Measurements from ENCODE around the gene HPCAL1.

The HPCAL1 gene

DNA sequence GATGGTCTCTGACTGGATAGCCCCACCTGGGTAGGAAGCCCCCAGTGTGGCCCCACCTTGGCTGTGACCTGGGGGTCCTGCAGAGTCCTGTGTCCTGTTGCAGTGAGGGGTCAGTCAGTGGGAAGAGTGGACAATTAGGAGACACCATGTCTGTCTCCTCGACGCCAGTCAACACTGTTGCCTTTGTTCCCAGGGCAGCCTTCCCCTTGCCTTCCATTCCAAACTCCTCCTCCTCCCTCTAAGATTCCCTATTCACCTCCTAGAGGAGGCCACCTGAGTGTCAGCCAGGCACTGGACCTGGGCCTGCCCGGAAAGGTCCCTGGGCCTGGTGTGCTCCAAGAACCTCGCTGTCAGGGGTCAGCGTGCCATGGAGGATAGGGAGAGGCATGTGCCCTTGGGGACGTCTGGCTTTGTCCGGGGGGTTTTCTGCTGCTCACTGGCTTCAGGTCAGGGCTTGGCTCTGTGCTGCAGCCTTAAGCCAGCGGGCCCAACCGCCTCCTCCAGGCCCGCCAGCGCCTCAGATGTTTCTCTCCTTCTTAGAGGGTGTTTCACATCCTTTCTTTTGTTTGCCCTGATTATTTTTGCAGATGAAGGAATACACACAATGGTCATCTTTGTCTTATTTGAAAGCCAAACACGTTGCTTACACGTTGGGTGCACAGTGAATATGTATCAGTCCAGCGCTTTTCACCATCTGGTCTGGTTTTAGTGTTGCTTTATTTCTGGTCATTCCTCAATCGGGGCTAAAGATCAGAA lies 68.9 kb downstream of the HPCAL1 start:
- in situ Hi-C loops (cut with HindIII; ENCODE audit: low sequenced_read_pairs) = no loop called here
- TF ChIP-seq, protein P1, sequence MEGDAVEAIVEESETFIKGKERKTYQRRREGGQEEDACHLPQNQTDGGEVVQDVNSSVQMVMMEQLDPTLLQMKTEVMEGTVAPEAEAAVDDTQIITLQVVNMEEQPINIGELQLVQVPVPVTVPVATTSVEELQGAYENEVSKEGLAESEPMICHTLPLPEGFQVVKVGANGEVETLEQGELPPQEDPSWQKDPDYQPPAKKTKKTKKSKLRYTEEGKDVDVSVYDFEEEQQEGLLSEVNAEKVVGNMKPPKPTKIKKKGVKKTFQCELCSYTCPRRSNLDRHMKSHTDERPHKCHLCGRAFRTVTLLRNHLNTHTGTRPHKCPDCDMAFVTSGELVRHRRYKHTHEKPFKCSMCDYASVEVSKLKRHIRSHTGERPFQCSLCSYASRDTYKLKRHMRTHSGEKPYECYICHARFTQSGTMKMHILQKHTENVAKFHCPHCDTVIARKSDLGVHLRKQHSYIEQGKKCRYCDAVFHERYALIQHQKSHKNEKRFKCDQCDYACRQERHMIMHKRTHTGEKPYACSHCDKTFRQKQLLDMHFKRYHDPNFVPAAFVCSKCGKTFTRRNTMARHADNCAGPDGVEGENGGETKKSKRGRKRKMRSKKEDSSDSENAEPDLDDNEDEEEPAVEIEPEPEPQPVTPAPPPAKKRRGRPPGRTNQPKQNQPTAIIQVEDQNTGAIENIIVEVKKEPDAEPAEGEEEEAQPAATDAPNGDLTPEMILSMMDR (IDR thresholded peaks at IDR 0.05; ENCODE audit: low read depth, low read length, missing control alignments) = no peak

DNA sequence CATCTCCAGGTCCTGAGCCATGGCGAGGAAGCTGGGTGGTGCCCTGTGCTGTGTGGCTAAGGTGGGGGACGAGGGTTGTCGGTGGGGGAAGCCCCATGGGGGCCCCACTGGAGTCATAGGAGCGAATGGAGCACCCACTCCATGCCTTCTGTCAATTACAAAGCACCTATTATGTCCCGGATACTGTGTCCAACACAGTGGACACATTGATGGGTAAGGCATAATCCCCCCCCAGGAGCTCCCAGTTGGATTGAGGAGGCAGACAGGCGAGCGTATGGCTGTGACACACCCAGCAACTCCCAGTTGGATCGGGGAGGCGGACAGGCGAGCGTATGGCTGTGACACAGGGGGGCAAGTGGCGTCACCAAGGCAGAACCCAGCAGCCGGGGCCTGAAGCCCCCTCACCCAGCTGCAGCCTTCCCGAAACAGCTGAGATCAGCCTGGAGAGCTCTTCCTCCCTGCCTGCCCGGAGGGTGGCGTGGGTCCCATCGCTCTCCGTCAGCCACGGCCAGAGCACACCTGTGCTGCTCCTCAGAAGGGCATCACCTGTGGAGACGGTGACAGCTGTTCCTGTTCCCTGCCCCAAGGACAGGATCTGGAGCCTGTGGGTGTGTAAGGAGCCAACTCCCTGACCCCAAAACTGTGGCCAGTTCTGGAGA lies 69.6 kb downstream of the HPCAL1 start:
- no peak for DNase-seq (ENCODE audit: low read depth)
- TF ChIP-seq, protein P1 (IDR thresholded peaks at IDR 0.05; ENCODE audit: low read depth, low read length, missing control alignments) = no peak
- H3K4me3 ChIP-seq (ENCODE audit: low read depth, low read length) = no peak overlapping the region
- in situ Hi-C loops (cut with HindIII; ENCODE audit: low sequenced_read_pairs) = no loop called here

More for the DNA sequence above, 68.9 kb downstream of the HPCAL1 start:
- no peak for DNase-seq (ENCODE audit: low read depth)
- H3K4me3 ChIP-seq (ENCODE audit: low read depth, low read length) = no peak overlapping the region

DNA sequence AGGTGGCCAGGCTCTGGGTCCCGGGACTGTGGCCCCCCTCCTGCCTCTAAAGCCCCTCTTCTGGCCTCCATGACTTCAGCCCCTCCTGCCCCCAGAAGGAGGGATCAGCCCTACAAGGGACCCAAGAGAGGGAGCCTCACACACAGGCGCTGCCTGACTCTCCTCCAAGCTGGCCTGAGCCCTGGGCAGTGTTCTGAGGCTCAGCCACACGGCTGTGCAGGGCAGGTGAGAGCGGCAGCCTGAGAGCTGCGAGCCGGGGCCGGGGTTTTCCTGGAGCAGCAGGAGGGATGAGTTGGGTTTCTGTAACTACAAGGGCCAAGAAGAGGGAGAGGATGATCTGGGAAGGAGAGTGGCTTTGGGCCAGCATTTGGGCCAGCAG lies 70.1 kb downstream of the HPCAL1 start:
- no peak for DNase-seq (ENCODE audit: low read depth)
- H3K4me3 ChIP-seq (ENCODE audit: low read depth, low read length) = no peak overlapping the region
- TF ChIP-seq, protein P1 (IDR thresholded peaks at IDR 0.05; ENCODE audit: low read depth, low read length, missing control alignments) = no peak
- in situ Hi-C loops (cut with HindIII; ENCODE audit: low sequenced_read_pairs) = no loop called here

DNA sequence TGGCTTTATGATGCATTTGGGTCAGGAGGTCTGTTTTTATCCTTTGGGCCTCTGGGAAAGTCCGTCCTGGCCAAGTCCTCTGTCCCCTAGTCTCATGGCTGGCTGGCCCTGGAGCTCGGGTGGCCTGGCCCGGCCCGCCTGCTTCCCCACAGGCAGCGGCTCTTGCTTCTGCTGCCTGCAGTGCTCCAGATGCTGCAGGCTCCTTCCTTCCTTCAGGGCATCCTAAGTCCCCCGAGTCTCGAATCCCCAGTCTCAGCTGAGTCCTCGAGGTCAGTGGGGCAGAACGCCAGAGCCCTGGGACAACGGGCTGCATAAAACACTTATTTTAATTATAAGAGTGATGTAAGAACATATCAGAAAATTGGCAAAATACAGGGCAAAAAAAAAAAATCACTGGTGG lies 71.2 kb downstream of the HPCAL1 start:
- H3K4me3 ChIP-seq (ENCODE audit: low read depth, low read length) = no peak overlapping the region
- DNase-seq (ENCODE audit: low read depth) = no peak
- in situ Hi-C loops (cut with HindIII; ENCODE audit: low sequenced_read_pairs) = no loop called here
- TF ChIP-seq, protein P1 (IDR thresholded peaks at IDR 0.05; ENCODE audit: low read depth, low read length, missing control alignments) = no peak

DNA sequence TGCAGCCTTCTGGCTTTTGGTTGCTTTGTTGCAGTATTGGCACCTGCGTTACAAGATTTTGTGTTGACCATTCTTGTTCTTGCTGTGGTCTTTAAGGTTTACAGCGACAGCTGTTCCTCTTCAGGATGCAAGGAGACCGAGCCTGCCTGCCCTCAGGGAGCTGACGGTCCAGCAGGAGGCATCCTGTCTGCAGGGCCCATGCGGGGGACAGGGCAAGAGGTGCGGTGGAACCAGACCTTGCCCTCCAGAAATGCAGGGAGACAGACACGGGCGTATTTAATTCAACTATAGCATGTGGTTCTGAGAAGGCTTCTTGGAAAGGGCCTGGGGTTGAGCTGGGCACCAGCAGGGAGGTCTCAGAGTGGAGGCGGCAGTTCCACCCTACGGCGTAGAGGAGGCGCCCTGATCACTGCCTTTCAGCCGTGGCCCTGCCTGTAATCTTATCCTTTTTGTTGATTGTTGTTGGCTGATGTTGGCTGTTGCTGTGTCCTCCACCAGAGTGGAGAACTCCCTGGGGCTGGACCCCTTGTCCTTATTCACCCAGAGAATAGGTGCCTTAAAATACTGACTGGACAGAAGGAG lies 71.7 kb downstream of the HPCAL1 start:
- TF ChIP-seq, protein P1 (IDR thresholded peaks at IDR 0.05; ENCODE audit: low read depth, low read length, missing control alignments) = no peak
- in situ Hi-C loops (cut with HindIII; ENCODE audit: low sequenced_read_pairs) = no loop called here
- no peak for DNase-seq (ENCODE audit: low read depth)
- no peak overlapping the region for H3K4me3 ChIP-seq (ENCODE audit: low read depth, low read length)

DNA sequence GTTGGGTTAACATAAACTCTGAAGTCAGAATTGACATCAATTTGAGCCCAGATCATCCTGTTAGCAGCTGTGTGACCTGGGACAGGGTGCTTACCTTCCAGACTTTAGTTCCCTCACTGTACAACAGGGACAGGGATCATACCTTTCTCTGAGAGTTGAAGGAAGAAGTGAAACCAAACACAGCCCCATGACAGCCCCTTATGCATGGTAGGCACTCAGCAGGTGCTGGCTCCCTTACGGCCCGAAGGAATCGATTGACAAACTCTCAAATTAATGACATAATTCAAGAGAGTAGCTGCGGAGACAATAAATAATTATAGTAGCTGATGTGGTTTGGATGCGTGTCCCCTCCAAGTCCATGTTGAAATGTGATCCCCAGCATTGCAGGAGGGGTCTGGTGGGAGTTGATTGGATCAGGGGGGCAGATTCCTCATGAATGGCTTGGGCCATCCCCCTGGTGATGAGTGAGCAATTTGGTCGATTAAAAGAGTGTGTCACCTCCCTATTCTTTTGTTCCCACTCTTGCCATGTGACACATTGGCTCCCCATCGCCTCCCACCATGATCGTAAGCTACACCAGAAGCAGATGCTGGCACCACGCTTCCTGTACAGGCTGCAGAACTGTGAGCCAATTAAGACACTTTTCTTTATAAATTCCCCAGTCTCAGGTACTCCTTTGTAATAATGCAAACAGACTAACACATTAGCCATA lies 73.0 kb downstream of the HPCAL1 start:
- no peak overlapping the region for H3K4me3 ChIP-seq (ENCODE audit: low read depth, low read length)
- TF ChIP-seq, protein P1 (IDR thresholded peaks at IDR 0.05; ENCODE audit: low read depth, low read length, missing control alignments) = no peak
- in situ Hi-C loops (cut with HindIII; ENCODE audit: low sequenced_read_pairs) = no loop called here
- no peak for DNase-seq (ENCODE audit: low read depth)

Measured in astrocyte of the cerebellum (primary cell).